Measurements from ENCODE around the gene STAT3.
"Not testable (repeated sequence)": the region's sequence is repeated elsewhere in the genome, so short reads cannot be mapped to it uniquely, and the experiment has no call there.

Gene STAT3

GRCh38 chr17:42386777-42387657, 1.2 kb downstream of the STAT3 start:
- H3K4me1 ChIP-seq (ENCODE audit: control insufficient read depth, insufficient read depth, low read length): peaks cover 2% of the 10 kb centered on the region; the same call in 1 of the 2 replicates
- no peaks in the 10 kb centered on the region for H3K27me3 ChIP-seq (ENCODE audit: control insufficient read depth, insufficient read depth, low read length)
- no peak for DNase-seq (ENCODE audit: low read depth, low spot score)
- H3K36me3 ChIP-seq (ENCODE audit: control insufficient read depth, insufficient read depth, low read length): no peaks in the 10 kb centered on the region
- H3K4me3 ChIP-seq (ENCODE audit: low read length): peak overlapping the region; percentile 88; the same call in 1 of the 2 replicates
- no peaks in the 10 kb centered on the region for H3K9me3 ChIP-seq (ENCODE audit: control insufficient read depth, insufficient read depth, low read length)
- H3K27ac ChIP-seq (ENCODE audit: low read length): no peak overlapping the region
- WGBS (ENCODE audit: insufficient coverage, insufficient read length): no CpG with 5 or more reads among the region's 8 CpGs

GRCh38 chr17:42381898-42382297, 6.3 kb downstream of the STAT3 start:
- Histone ChIP-seq H3K36me3 (ENCODE audit: control insufficient read depth, insufficient read depth, low read length) (no peaks in the 10 kb centered on the region), H3K27me3 (ENCODE audit: control insufficient read depth, insufficient read depth, low read length) (no peaks in the 10 kb centered on the region), H3K9me3 (ENCODE audit: control insufficient read depth, insufficient read depth, low read length) (no peaks in the 10 kb centered on the region), H3K27ac (ENCODE audit: low read length) (no peak overlapping the region), H3K4me1 (ENCODE audit: control insufficient read depth, insufficient read depth, low read length) (peaks cover 1% of the 10 kb centered on the region; the same call in 1 of the 2 replicates), H3K4me3 (ENCODE audit: low read length) (no peak overlapping the region)
- WGBS (ENCODE audit: insufficient coverage, insufficient read length): no CpG with 5 or more reads among the region's 3 CpGs
- DNase-seq (ENCODE audit: low read depth, low spot score): no peak

- H3K4me1 ChIP-seq (ENCODE audit: control insufficient read depth, insufficient read depth, low read length): peaks cover 1% of the 10 kb centered on the region; the same call in 1 of the 2 replicates
- no CpG with 5 or more reads among the region's 3 CpGs for WGBS (ENCODE audit: insufficient coverage, insufficient read length)
- H3K27me3 ChIP-seq (ENCODE audit: control insufficient read depth, insufficient read depth, low read length): no peaks in the 10 kb centered on the region
- H3K27ac ChIP-seq (ENCODE audit: low read length): no peak overlapping the region
- DNase-seq (ENCODE audit: low read depth, low spot score): no peak
- no peaks in the 10 kb centered on the region for H3K9me3 ChIP-seq (ENCODE audit: control insufficient read depth, insufficient read depth, low read length)
- no peak overlapping the region for H3K4me3 ChIP-seq (ENCODE audit: low read length)
- no peaks in the 10 kb centered on the region for H3K36me3 ChIP-seq (ENCODE audit: control insufficient read depth, insufficient read depth, low read length)
Observed at GRCh38 chr17:42380935-42381334, 7.3 kb downstream of the STAT3 start.

- no CpG with 5 or more reads among the region's 6 CpGs for WGBS (ENCODE audit: insufficient coverage, insufficient read length)
- no peaks in the 10 kb centered on the region for H3K27me3 ChIP-seq (ENCODE audit: control insufficient read depth, insufficient read depth, low read length)
- no peaks in the 10 kb centered on the region for H3K36me3 ChIP-seq (ENCODE audit: control insufficient read depth, insufficient read depth, low read length)
- no peak for DNase-seq (ENCODE audit: low read depth, low spot score)
- H3K27ac ChIP-seq (ENCODE audit: low read length): peak overlapping the region; percentile 36
- no peak overlapping the region for H3K4me3 ChIP-seq (ENCODE audit: low read length)
- H3K4me1 ChIP-seq (ENCODE audit: control insufficient read depth, insufficient read depth, low read length): peaks cover 1% of the 10 kb centered on the region; the same call in 1 of the 2 replicates
- no peaks in the 10 kb centered on the region for H3K9me3 ChIP-seq (ENCODE audit: control insufficient read depth, insufficient read depth, low read length)
Observed at GRCh38 chr17:42378959-42379594, 9.2 kb downstream of the STAT3 start.

GRCh38 chr17:42378359-42378958, 9.8 kb downstream of the STAT3 start:
- no peaks in the 10 kb centered on the region for H3K27me3 ChIP-seq (ENCODE audit: control insufficient read depth, insufficient read depth, low read length)
- H3K4me1 ChIP-seq (ENCODE audit: control insufficient read depth, insufficient read depth, low read length): peaks cover 1% of the 10 kb centered on the region; the same call in 1 of the 2 replicates
- WGBS (ENCODE audit: insufficient coverage, insufficient read length): no CpG with 5 or more reads among the region's 10 CpGs
- DNase-seq (ENCODE audit: low read depth, low spot score): no peak
- no peak overlapping the region for H3K4me3 ChIP-seq (ENCODE audit: low read length)
- no peaks in the 10 kb centered on the region for H3K9me3 ChIP-seq (ENCODE audit: control insufficient read depth, insufficient read depth, low read length)
- H3K27ac ChIP-seq (ENCODE audit: low read length): no peak overlapping the region
- H3K36me3 ChIP-seq (ENCODE audit: control insufficient read depth, insufficient read depth, low read length): no peaks in the 10 kb centered on the region

- Histone ChIP-seq H3K36me3 (ENCODE audit: control insufficient read depth, insufficient read depth, low read length) (no peaks in the 10 kb centered on the region), H3K4me1 (ENCODE audit: control insufficient read depth, insufficient read depth, low read length) (no peaks in the 10 kb centered on the region), H3K27ac (ENCODE audit: low read length) (no peak overlapping the region), H3K4me3 (ENCODE audit: low read length) (no peak overlapping the region), H3K27me3 (ENCODE audit: control insufficient read depth, insufficient read depth, low read length) (no peaks in the 10 kb centered on the region), H3K9me3 (ENCODE audit: control insufficient read depth, insufficient read depth, low read length) (no peaks in the 10 kb centered on the region)
- no peak for DNase-seq (ENCODE audit: low read depth, low spot score)
- WGBS (ENCODE audit: insufficient coverage, insufficient read length): no CpG with 5 or more reads among the region's 1 CpG
Observed at GRCh38 chr17:42373896-42374295, 14.3 kb downstream of the STAT3 start.

GRCh38 chr17:42372142-42372541, 16.1 kb downstream of the STAT3 start:
- no peaks in the 10 kb centered on the region for H3K4me1 ChIP-seq (ENCODE audit: control insufficient read depth, insufficient read depth, low read length)
- no peaks in the 10 kb centered on the region for H3K36me3 ChIP-seq (ENCODE audit: control insufficient read depth, insufficient read depth, low read length)
- H3K9me3 ChIP-seq (ENCODE audit: control insufficient read depth, insufficient read depth, low read length): no peaks in the 10 kb centered on the region
- no peak overlapping the region for H3K4me3 ChIP-seq (ENCODE audit: low read length)
- H3K27ac ChIP-seq (ENCODE audit: low read length): no peak overlapping the region
- no peaks in the 10 kb centered on the region for H3K27me3 ChIP-seq (ENCODE audit: control insufficient read depth, insufficient read depth, low read length)
- DNase-seq (ENCODE audit: low read depth, low spot score): no peak

GRCh38 chr17:42368797-42369561, 19.3 kb downstream of the STAT3 start:
- no CpG with 5 or more reads among the region's 12 CpGs for WGBS (ENCODE audit: insufficient coverage, insufficient read length)

GRCh38 chr17:42368310-42368709, 19.9 kb downstream of the STAT3 start:
- not testable (repeated sequence) for H3K36me3 ChIP-seq (ENCODE audit: control insufficient read depth, insufficient read depth, low read length); DNase-seq (ENCODE audit: low read depth, low spot score); H3K4me1 ChIP-seq (ENCODE audit: control insufficient read depth, insufficient read depth, low read length); H3K4me3 ChIP-seq (ENCODE audit: low read length); H3K27me3 ChIP-seq (ENCODE audit: control insufficient read depth, insufficient read depth, low read length); H3K9me3 ChIP-seq (ENCODE audit: control insufficient read depth, insufficient read depth, low read length); H3K27ac ChIP-seq (ENCODE audit: low read length)
- no CpG with 5 or more reads among the region's 5 CpGs for WGBS (ENCODE audit: insufficient coverage, insufficient read length)

More at GRCh38 chr17:42368797-42369561, 19.3 kb downstream of the STAT3 start:
- not testable (repeated sequence) for H3K36me3 ChIP-seq (ENCODE audit: control insufficient read depth, insufficient read depth, low read length); H3K27me3 ChIP-seq (ENCODE audit: control insufficient read depth, insufficient read depth, low read length); H3K4me3 ChIP-seq (ENCODE audit: low read length); H3K27ac ChIP-seq (ENCODE audit: low read length); H3K4me1 ChIP-seq (ENCODE audit: control insufficient read depth, insufficient read depth, low read length); DNase-seq (ENCODE audit: low read depth, low spot score); H3K9me3 ChIP-seq (ENCODE audit: control insufficient read depth, insufficient read depth, low read length)

All from iPS DF 6.9 (cell line).